ENCODE measurements around the gene TFB2M.

Gene TFB2M

GRCh38 chr1:246588159-246588721, 22.2 kb upstream of the TFB2M start:
- no peak overlapping the region for H3K27ac ChIP-seq
- TF ChIP-seq ZFX (IDR thresholded peaks at IDR 0.05), result no peak
- no peak for TF ChIP-seq CTCF (conservative IDR thresholded peaks at IDR 0.05)

DNA sequence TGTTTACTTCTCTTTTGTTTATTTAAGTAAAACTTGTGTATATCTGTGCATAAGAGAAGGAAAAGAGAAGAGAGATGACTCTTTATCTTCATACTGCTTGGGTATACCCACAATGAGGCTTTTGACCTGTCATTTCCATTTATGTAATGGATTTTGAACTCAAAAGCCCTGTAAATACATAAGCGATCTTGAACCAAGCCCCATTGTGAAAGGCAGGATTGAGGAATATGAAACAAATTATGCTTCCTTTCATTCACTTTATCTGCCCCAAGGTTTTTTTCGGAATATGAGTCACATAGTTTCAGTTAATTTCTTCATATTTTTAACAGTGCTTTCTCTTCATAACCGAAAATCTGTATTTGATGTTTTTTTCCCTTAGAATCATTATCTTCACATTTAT, 21.5 kb upstream of the TFB2M start:
- no peak overlapping the region for H3K27ac ChIP-seq
- no peak for TF ChIP-seq CTCF (conservative IDR thresholded peaks at IDR 0.05)
- TF ChIP-seq ZFX (IDR thresholded peaks at IDR 0.05), result no peak

DNA sequence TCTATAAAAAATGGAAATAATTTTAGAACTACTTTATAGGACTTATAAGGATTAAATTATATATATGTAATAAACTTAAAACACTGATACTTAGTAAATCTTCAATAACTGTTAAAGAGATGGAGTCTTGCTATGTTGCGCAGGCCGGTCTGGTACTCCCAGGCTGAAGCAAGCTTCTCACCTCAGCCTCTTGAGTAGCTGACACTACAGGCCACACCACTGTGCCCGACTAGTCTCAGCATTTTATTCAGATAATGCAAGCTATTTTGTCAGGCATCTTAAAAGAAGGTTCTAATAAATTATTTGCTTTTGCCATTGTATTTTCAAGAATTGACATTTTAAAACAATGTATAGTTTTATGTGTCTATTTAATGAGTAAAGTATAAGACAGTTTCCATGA, 21.0 kb upstream of the TFB2M start:
- no peak overlapping the region for H3K27ac ChIP-seq
- TF ChIP-seq CTCF (conservative IDR thresholded peaks at IDR 0.05), result no peak
- no peak for TF ChIP-seq ZFX (IDR thresholded peaks at IDR 0.05)

DNA sequence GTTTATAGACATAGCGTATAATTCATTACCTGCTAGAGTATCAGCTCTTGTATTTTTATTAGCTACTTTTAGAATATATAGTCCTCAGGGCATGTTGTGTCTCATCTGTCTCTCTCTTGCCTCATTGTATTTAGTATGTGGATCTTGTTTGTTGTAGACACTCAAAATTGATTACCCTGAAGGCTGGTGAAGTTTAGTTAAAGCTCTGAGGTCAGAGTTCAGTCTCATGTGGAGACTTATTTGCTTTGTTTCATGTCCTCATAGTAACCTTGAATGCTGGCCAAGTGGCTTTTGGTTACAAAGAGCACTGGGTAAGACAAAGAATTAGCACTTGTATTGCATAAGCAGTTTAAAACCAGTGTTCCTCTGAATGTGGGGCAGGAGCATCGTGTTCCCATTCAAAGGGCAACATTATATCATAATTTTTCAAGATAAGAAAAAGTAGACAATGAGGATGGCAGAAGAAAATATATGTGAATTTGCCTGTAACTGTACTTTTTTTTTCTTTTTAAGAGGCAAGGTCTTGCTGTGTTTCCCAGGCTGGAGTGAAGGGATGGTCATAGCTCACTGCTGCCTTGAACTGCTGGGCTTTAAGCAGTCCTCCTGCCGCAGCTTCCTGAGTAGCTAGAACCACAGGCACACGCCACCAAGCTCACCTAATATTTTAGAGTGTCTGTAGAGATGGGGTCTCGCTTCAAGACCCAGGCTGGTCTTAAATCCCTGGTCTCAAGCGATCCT, 17.6 kb upstream of the TFB2M start:
- no peak for TF ChIP-seq ZFX (IDR thresholded peaks at IDR 0.05)
- TF ChIP-seq CTCF (conservative IDR thresholded peaks at IDR 0.05), result no peak
- peak overlapping the region; percentile 70 for H3K27ac ChIP-seq

- H3K27ac ChIP-seq, result peak overlapping the region; percentile 54
- TF ChIP-seq ZFX (IDR thresholded peaks at IDR 0.05) (no peak), CTCF (conservative IDR thresholded peaks at IDR 0.05) (no peak)
These were observed 17.0 kb upstream of the TFB2M start for GRCh38 chr1:246583056-246583440.

DNA sequence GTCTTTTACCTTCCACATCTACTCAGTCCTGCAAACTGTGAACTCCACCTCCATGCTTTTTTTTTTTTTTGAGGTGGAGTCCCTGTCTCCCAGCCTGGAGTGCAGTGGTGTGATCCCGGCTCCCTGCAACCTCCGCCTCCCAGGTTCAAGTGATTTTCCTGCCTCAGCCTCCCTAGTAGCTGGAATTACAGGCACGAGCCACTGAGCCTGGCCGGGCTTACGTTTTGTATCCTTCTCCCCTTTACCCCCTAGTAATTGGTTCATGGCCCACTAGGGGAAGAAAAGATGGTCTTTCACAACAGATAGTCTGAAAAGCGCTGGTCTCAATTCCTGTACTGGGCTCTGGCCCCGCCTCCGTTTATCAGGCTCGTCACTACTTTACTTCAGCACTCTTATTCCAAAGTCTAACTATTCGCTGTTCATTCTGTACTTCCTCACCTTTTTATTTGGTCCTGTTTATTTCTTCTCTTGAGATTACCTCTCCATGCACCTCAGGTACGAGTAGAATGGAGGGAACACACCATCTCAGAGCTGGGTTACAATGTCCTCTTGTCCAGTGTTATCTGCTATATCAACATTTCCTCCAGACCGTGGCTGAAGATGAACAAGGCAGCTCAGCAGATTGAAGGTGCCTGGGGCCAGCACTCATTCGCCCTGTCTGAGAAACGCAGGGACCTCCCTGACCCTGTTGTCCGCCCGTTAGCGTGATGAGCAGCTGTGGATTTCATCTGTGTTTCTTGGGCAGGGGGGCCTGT, 16.4 kb upstream of the TFB2M start:
- no peak for TF ChIP-seq CTCF (conservative IDR thresholded peaks at IDR 0.05)
- TF ChIP-seq ZFX (IDR thresholded peaks at IDR 0.05), result no peak
- H3K27ac ChIP-seq, result peak overlapping the region; percentile 54

Measured in C4-2B (cell line).